Sigmoid colon (tissue), 7 donors: ENCODE measurements around the gene HDLBP. TPM values are rescaled to one million over a fixed set of nuclear protein-coding genes. Genes with fewer than 3 reads are reported as not detected.

ENCODE experiments used
- DNase-seq: peaks from one replicate; pipeline ENCODE4 v3.0.0-alpha.2; 2019
- H3K27ac ChIP-seq, 4 donors: fragments of 200-600 bp; sonication (generic); one replicate each; pipeline ENCODE4 v1.5.1; 2016 to 2019; ENCODE audit warnings: mild to moderate bottlenecking in 1 of 4
- H3K27me3 ChIP-seq, 3 donors: fragments of 200-600 bp; sonication (generic); one replicate each; pipeline ENCODE4 v1.5.1; 2019; ENCODE audit warnings: mild to moderate bottlenecking in 1 of 3
- H3K36me3 ChIP-seq, 4 donors: fragments of 200-600 bp; sonication (generic); one replicate each; pipeline ENCODE4 v1.5.1; 2016 to 2019
- H3K4me1 ChIP-seq, 4 donors: fragments of 200-600 bp; sonication (generic); one replicate each; pipeline ENCODE4 v1.5.1; 2017 to 2019
- H3K4me3 ChIP-seq, 4 donors: fragments of 200-600 bp; sonication (generic); one replicate each; pipeline ENCODE4 v1.5.1; 2017 to 2019; ENCODE audit warnings: mild to moderate bottlenecking in 2 of 4, moderate library complexity in 1 of 4
- H3K9me3 ChIP-seq, 4 donors: fragments of 200-600 bp in 3 of 4; sonication (generic) in 3 of 4; one replicate each; pipeline versions ENCODE4 v1.5.1 to v1.6.1; 2013 to 2019
- CTCF ChIP-seq, 4 experiments: fragments of 450-650 bp in 3 of 4; fragments of 200-600 bp in 1 of 4; IDR thresholded peaks; one replicate each; pipeline ENCODE4 v1.5.1; 2016 to 2019; ENCODE audit warnings: antibody characterized with exemption in 4 of 4, mild to moderate bottlenecking in 3 of 4, moderate library complexity in 2 of 4
- EP300 ChIP-seq, 4 donors: sonication (generic); formaldehyde crosslinking; IDR thresholded peaks; one replicate each; pipeline ENCODE4 v1.6.1; 2017; ENCODE audit warnings: antibody characterized with exemption in 4 of 4
- POLR2A ChIP-seq, 2 donors: fragments of 450-650 bp; IDR thresholded peaks; one replicate each; pipeline ENCODE4 v1.6.1; 2016; ENCODE audit warnings: antibody characterized with exemption in 2 of 2, mild to moderate bottlenecking in 2 of 2, moderate library complexity in 2 of 2
- POLR2AphosphoS5 ChIP-seq, 4 donors: sonication (generic); formaldehyde crosslinking; IDR thresholded peaks; one replicate each; pipeline ENCODE4 v1.6.1; 2017; ENCODE audit warnings: antibody characterized with exemption in 4 of 4
- WGBS, 2 donors: extraction: QIAGEN DNeasy Blood & Tissue Kit; methylation state at CpG; one replicate each; pipeline ENCODE4 v1.1.7; 2013; 5-methylcytosine and 5-hydroxymethylcytosine counted together
- intact Hi-C: fragments of 100-400 bp; cut with DNase I; formaldehyde crosslinking; loops from one replicate; pipeline ENCODE4 v1.15.1; 2023
- polyA plus RNA-seq, 3 donors: library from polyadenylated mRNA; stranded (reverse); fragments of 200-250 nt; gene quantifications; one replicate each; pipeline ENCODE4 v1.2.3, GENCODE V29; 2013
- total RNA-seq, 4 donors: library from RNA; depleted of rRNA; stranded (reverse); fragments of >200 nt; gene quantifications; one replicate each; pipeline ENCODE4 v1.1.0, GENCODE V29; 2016
- donor health status: healthy with polysubstance abuse.
- donor health status: Bipolar disorder and iron deficiency.
- donor health status: healthy.

HDLBP gene
- total and polyA plus RNA-seq, 7 donors: 115 to 281 (median 201) TPM

GRCh38 chr2:241317391-241317790, 1.9 kb upstream of the HDLBP start:
- WGBS, 2 donors: 70 to 72% methylated on average over 4 of the region's 4 CpGs

DNA sequence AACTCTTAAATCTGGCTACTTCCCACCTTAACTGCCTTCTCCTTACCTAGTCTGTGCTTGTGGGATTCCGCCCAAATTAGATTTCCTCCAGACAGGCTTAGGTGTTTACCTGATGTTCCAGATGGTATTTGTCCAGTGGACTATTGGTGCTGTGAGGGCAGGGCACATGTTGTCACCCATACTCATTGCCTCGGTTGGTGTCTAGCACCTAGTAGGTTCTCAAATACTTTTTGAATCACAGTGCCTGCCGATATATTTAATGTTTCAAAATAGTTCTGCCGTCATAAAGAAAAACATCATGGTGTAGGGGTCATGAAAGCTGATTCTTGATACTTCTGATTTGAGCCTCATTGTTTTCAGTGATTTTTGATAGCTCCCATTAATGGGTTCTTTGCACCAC, 1.4 kb upstream of the HDLBP start:
- peaks cover 0 to 77% (median 66%) of the 10 kb centered on the region in 4 donors for H3K4me1 ChIP-seq
- H3K36me3 ChIP-seq: no peaks in the 10 kb centered on the region
- WGBS, 2 donors: 4 to 22% methylated on average over 4 of the region's 4 CpGs
- intact Hi-C loops: loop anchor here (5.0 to 10.0 kb wide), 3 partner anchors 100 to 752 kb away; partner anchors contain the start of genes DTYMK, DUSP28 and RNPEPL1
- no peak for TF ChIP-seq POLR2A (IDR thresholded peaks at IDR 0.05)
- TF ChIP-seq CTCF (IDR thresholded peaks at IDR 0.05): no peak
- TF ChIP-seq EP300 (IDR thresholded peaks at IDR 0.05): no peak
- no peak for TF ChIP-seq POLR2AphosphoS5 (IDR thresholded peaks at IDR 0.05)
- H3K4me3 ChIP-seq: peak overlapping the region; percentile 73 to 93 (median 89)
- H3K9me3 ChIP-seq: no peaks in the 10 kb centered on the region
- DNase-seq: no peak
- no peaks in the 10 kb centered on the region for H3K27me3 ChIP-seq
- H3K27ac ChIP-seq: peak overlapping the region; percentile 97 to 99 (median 98)

More at GRCh38 chr2:241317391-241317790, 1.9 kb upstream of the HDLBP start:
- H3K4me1 ChIP-seq: peaks cover 0 to 79% (median 70%) of the 10 kb centered on the region in 4 donors
- no peak for TF ChIP-seq CTCF (IDR thresholded peaks at IDR 0.05)
- H3K27me3 ChIP-seq: no peaks in the 10 kb centered on the region
- peak overlapping the region; percentile 73 to 93 (median 89) for H3K4me3 ChIP-seq
- H3K27ac ChIP-seq: peak overlapping the region; percentile 97 to 99 (median 98)
- no peaks in the 10 kb centered on the region for H3K9me3 ChIP-seq
- intact Hi-C loops: loop anchor here (5.0 to 10.0 kb wide), 3 partner anchors 100 to 753 kb away; partner anchors contain the start of genes DTYMK, DUSP28 and RNPEPL1
- no peaks in the 10 kb centered on the region for H3K36me3 ChIP-seq
- DNase-seq: no peak

GRCh38 chr2:241315879-241316631, 583 bp upstream of the HDLBP start, which contains the start of gene SEPTIN2:
SEPTIN2 (plus strand) TSS chr2:241315925; CDS start chr2:241324233, 8,308 bp downstream.
- Histone ChIP-seq H3K27me3 (no peaks in the 10 kb centered on the region), H3K36me3 (no peaks in the 10 kb centered on the region), H3K9me3 (no peaks in the 10 kb centered on the region), H3K27ac (peak within 1 kb of the TSS; percentile 97 to 99 (median 98)), H3K4me3 (peak within 1 kb of the TSS; percentile 73 to 93 (median 89)), H3K4me1 (peaks cover 0 to 75% (median 62%) of the 10 kb centered on the region in 4 donors)
- peak; percentile 63 to 76 for TF ChIP-seq POLR2A (IDR thresholded peaks at IDR 0.05)
- no peak for TF ChIP-seq EP300 (IDR thresholded peaks at IDR 0.05)
- no peak for TF ChIP-seq CTCF (IDR thresholded peaks at IDR 0.05)
- TF ChIP-seq POLR2AphosphoS5 (IDR thresholded peaks at IDR 0.05): peak; percentile 81 to 95 (median 90)
- intact Hi-C loops: loop anchor here (1.0 to 10.0 kb wide), 6 partner anchors 40 to 751 kb away; partner anchors contain the start of genes ATG4B, DTYMK, DUSP28 and FARP2
- WGBS, 2 donors: 0 to 1% methylated on average over 75 of the region's 75 CpGs
- DNase-seq: peak; percentile 89

DNA sequence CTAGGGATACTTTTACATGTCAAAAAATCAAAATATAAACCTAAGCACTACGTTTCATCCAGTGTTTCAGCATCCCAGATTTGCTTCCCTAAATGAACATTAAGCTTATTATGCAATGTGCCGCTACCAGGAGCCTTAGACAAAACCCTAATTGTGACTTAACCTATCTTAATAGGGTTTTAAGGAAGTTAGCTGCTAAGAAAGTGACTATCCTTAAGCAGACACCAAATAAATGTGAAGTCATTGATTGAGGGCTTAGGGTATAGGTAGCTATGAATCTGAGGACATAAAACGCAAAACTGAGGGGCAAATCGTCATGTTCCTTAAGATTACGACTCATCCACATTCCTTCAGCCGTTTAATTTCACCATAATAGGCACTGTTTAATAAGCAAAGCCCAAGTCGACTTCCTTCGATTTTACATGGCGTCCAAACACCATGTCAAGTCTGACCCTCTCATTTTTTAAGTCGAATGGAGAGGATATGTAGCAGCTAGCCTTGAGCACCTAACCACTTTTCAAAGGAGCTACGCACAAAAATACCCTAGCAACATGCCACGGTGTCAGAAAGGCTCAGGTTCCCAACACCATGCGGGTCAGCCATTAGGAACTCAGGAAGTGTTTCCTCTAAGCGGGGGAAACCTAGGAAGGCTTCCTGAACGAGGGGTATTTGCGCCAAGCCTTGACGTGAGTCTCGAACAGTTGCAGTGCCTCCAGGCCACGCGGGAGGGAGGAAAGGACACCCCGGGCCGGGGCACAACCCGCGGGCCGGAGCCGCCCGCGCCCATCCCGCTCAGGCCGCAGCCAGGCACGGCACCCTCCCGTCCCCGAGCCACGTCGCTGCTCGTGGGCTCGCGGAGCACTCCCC, 1.0 kb downstream of the HDLBP start:
- H3K27me3 ChIP-seq: no peaks in the 10 kb centered on the region
- intact Hi-C loops: loop anchor here (1.0 to 10.0 kb wide), 7 partner anchors 42 to 750 kb away; partner anchors contain the start of genes ATG4B, DTYMK, DUSP28 and FARP2
- DNase-seq: no peak
- peak overlapping the region; percentile 73 to 93 (median 84) for H3K4me3 ChIP-seq
- no peaks in the 10 kb centered on the region for H3K9me3 ChIP-seq
- TF ChIP-seq CTCF (IDR thresholded peaks at IDR 0.05) (no peak), EP300 (IDR thresholded peaks at IDR 0.05) (no peak), POLR2AphosphoS5 (IDR thresholded peaks at IDR 0.05) (no peak), POLR2A (IDR thresholded peaks at IDR 0.05) (no peak)
- no peaks in the 10 kb centered on the region for H3K36me3 ChIP-seq
- H3K4me1 ChIP-seq: peaks cover 0 to 63% (median 51%) of the 10 kb centered on the region in 4 donors
- peak overlapping the region; percentile 97 to 99 (median 98) for H3K27ac ChIP-seq
- WGBS, 2 donors: 2 to 3% methylated on average over 38 of the region's 38 CpGs
